GM23338 (cell line): ENCODE results near the gene CYP26B1. TPM values are rescaled to one million over a fixed set of nuclear protein-coding genes. Genes with fewer than 3 reads are reported as not detected.

Experiments
- ATAC-seq: fragments of 200-7000 bp; cut with Tn5 transposase; 3 replicates; pipeline ENCODE4 v1.9.1; 2020
- DNase-seq: peaks from one replicate; pipeline ENCODE4 v3.0.0-alpha.2; 2015; ENCODE audit warnings: low spot score
- H2AFZ ChIP-seq: fragments of 200-600 bp; sonication (generic); 2 replicates; pipeline ENCODE4 v1.8.0; 2016; ENCODE audit warnings: antibody characterized with exemption, mild to moderate bottlenecking, moderate library complexity
- H3F3A ChIP-seq: fragments of 200-600 bp; sonication (generic); replicated peaks from 2 replicates; pipeline ENCODE4 v1.8.0; 2017; ENCODE audit warnings: antibody characterized with exemption, mixed run types, low read depth
- H3K27ac ChIP-seq: fragments of 200-600 bp; sonication (generic); 2 replicates; pipeline ENCODE4 v1.6.1; 2016; ENCODE audit warnings: low read depth
- H3K27me3 ChIP-seq: fragments of 200-600 bp; sonication (generic); 2 replicates; pipeline ENCODE4 v1.8.0; 2016; ENCODE audit warnings: mild to moderate bottlenecking, mixed run types, moderate library complexity; ENCODE audit not compliant: insufficient read depth
- H3K36me3 ChIP-seq: fragments of 200-600 bp; sonication (generic); 2 replicates; pipeline ENCODE4 v1.8.0; 2016; ENCODE audit warnings: mild to moderate bottlenecking; ENCODE audit not compliant: insufficient read depth
- H3K4me1 ChIP-seq: fragments of 200-600 bp; sonication (generic); 2 replicates; pipeline ENCODE4 v1.8.0; 2016; ENCODE audit warnings: mild to moderate bottlenecking, moderate library complexity; ENCODE audit not compliant: insufficient read depth
- H3K4me2 ChIP-seq: fragments of 200-600 bp; sonication (generic); 2 replicates; pipeline ENCODE4 v1.7.1; 2017; ENCODE audit warnings: mixed run types
- H3K4me3 ChIP-seq: fragments of 200-600 bp; sonication (generic); 2 replicates; pipeline ENCODE4 v1.6.1; 2016; ENCODE audit warnings: mixed run types
- H3K79me2 ChIP-seq: fragments of 200-600 bp; sonication (generic); replicated peaks from 2 replicates; pipeline ENCODE4 v1.8.0; 2017; ENCODE audit warnings: mild to moderate bottlenecking; ENCODE audit not compliant: insufficient read depth
- H3K9me2 ChIP-seq: fragments of 200-600 bp; sonication (generic); 2 replicates; pipeline ENCODE4 v1.8.0; 2017; ENCODE audit not compliant: insufficient read depth
- H4K20me1 ChIP-seq: fragments of 200-600 bp; sonication (generic); replicated peaks from 2 replicates; pipeline ENCODE4 v1.8.0; 2017; ENCODE audit warnings: mild to moderate bottlenecking; ENCODE audit not compliant: insufficient read depth
- H3K27ac Mint-ChIP-seq: 2 replicates; pipeline ENCODE4 v1.8.0; 2020; ENCODE audit warnings: inconsistent platforms, mild to moderate bottlenecking, moderate library complexity, mixed read lengths
- H3K27me3 Mint-ChIP-seq: 3 replicates; pipeline ENCODE4 v1.8.0; 2022; ENCODE audit warnings: low read depth, mild to moderate bottlenecking, moderate library complexity, mixed read lengths, inconsistent platforms; ENCODE audit not compliant: insufficient read depth, poor library complexity
- H3K36me3 Mint-ChIP-seq: 3 replicates; pipeline ENCODE4 v1.8.0; 2021; ENCODE audit warnings: low read depth, mild to moderate bottlenecking, inconsistent platforms, moderate library complexity, mixed read lengths
- H3K4me1 Mint-ChIP-seq: 3 replicates; pipeline ENCODE4 v1.8.0; 2020; ENCODE audit warnings: mild to moderate bottlenecking, inconsistent platforms, mixed read lengths
- H3K4me3 Mint-ChIP-seq: 3 replicates; pipeline ENCODE4 v1.8.0; 2021; ENCODE audit warnings: moderate library complexity, mild to moderate bottlenecking, inconsistent platforms, mixed read lengths
- H3K9me3 Mint-ChIP-seq: 3 replicates; pipeline ENCODE4 v1.8.0; 2020; ENCODE audit warnings: moderate library complexity, mild to moderate bottlenecking, inconsistent platforms, mixed read lengths
- CREB1 ChIP-seq: fragments of 250-450 bp; sonication (Bioruptor Pico); IDR thresholded peaks from 2 replicates; pipeline ENCODE4 v1.5.0; 2020; ENCODE audit warnings: low read depth, mild to moderate bottlenecking, moderate library complexity
- CTCF ChIP-seq, 2 experiments: fragments of 200-600 bp in 1 of 2; sonication (generic) in 1 of 2; conservative IDR thresholded peaks; 2 replicates each; pipeline versions ENCODE4 v1.5.1 to v1.6.1; 2016 to 2017; ENCODE audit warnings: antibody characterized with exemption in 2 of 2, low read depth in 2 of 2, mild to moderate bottlenecking in 2 of 2, moderate library complexity in 1 of 2
- EZH2 ChIP-seq: fragments of 200-600 bp; sonication (generic); IDR thresholded peaks from one replicate; pipeline ENCODE4 v1.8.0; 2017; ENCODE audit warnings: antibody characterized with exemption, mild to moderate bottlenecking, low read depth; ENCODE audit not compliant: unreplicated experiment
- EZH2phosphoT487 ChIP-seq: fragments of 200-600 bp; sonication (generic); IDR thresholded peaks from one replicate; pipeline ENCODE4 v1.8.1; 2018; ENCODE audit warnings: antibody characterized with exemption; ENCODE audit not compliant: unreplicated experiment
- NANOG ChIP-seq: IDR thresholded peaks from 2 replicates; pipeline ENCODE4 v1.6.1; 2016; ENCODE audit warnings: antibody characterized with exemption, borderline replicate concordance
- POLR2AphosphoS5 ChIP-seq: IDR thresholded peaks from 2 replicates; pipeline ENCODE4 v1.6.1; 2016; ENCODE audit warnings: antibody characterized with exemption, low read depth
- STAT1 ChIP-seq: IDR thresholded peaks from one replicate; pipeline ENCODE4 v1.6.1; 2016; ENCODE audit warnings: antibody characterized with exemption; ENCODE audit not compliant: unreplicated experiment
- ZNF114 ChIP-seq: fragments of 250-450 bp; sonication (Bioruptor Pico); IDR thresholded peaks from 2 replicates; pipeline ENCODE4 v1.5.0; 2020; ENCODE audit warnings: mild to moderate bottlenecking, moderate library complexity
- polyA plus RNA-seq: library from polyadenylated mRNA; unstranded; fragments of >200 nt; fragmentation: Nextera tagmentation; extraction: Ambion mirVana; gene quantifications from 2 replicates; pipeline ENCODE4 v1.2.1, GENCODE V29; 2016
- total RNA-seq: library from RNA; depleted of rRNA; stranded (reverse); fragments of >200 nt; shearing (Covaris generic); gene quantifications from 2 replicates; pipeline ENCODE4 v1.2.3, GENCODE V29; 2014
- TF ChIP-seq, protein P1 (sequence below): IDR thresholded peaks from one replicate; pipeline ENCODE4 v1.6.1; 2018; ENCODE audit warnings: antibody characterized with exemption; ENCODE audit not compliant: unreplicated experiment

CYP26B1 gene
- total and polyA plus RNA-seq, 2 experiments from 2014 or later: 0.05 to 0.31 TPM

DNA sequence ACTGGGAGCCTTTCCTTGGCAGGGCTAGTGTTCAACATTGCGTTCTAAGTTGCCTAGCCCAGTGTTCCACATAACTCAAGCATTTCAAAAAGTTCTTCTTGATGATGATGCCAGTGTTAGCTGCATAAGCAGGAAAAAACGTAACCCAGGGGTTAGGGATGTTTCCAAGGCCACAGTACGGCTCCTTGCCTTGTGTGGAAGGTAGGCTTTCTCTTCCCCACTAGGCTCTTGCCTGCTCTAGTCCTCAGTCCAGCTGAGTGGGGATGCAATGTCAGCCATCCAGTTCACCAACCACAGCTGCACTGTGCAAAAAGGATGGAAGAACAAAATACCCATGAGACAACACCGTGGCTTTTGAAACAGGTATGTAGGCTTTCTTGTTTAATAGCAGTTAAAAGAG is 28.0 kb upstream of the CYP26B1 start (continued):
- TF ChIP-seq, protein P1, sequence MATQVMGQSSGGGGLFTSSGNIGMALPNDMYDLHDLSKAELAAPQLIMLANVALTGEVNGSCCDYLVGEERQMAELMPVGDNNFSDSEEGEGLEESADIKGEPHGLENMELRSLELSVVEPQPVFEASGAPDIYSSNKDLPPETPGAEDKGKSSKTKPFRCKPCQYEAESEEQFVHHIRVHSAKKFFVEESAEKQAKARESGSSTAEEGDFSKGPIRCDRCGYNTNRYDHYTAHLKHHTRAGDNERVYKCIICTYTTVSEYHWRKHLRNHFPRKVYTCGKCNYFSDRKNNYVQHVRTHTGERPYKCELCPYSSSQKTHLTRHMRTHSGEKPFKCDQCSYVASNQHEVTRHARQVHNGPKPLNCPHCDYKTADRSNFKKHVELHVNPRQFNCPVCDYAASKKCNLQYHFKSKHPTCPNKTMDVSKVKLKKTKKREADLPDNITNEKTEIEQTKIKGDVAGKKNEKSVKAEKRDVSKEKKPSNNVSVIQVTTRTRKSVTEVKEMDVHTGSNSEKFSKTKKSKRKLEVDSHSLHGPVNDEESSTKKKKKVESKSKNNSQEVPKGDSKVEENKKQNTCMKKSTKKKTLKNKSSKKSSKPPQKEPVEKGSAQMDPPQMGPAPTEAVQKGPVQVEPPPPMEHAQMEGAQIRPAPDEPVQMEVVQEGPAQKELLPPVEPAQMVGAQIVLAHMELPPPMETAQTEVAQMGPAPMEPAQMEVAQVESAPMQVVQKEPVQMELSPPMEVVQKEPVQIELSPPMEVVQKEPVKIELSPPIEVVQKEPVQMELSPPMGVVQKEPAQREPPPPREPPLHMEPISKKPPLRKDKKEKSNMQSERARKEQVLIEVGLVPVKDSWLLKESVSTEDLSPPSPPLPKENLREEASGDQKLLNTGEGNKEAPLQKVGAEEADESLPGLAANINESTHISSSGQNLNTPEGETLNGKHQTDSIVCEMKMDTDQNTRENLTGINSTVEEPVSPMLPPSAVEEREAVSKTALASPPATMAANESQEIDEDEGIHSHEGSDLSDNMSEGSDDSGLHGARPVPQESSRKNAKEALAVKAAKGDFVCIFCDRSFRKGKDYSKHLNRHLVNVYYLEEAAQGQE: no peak
- TF ChIP-seq NANOG: no peak

DNA sequence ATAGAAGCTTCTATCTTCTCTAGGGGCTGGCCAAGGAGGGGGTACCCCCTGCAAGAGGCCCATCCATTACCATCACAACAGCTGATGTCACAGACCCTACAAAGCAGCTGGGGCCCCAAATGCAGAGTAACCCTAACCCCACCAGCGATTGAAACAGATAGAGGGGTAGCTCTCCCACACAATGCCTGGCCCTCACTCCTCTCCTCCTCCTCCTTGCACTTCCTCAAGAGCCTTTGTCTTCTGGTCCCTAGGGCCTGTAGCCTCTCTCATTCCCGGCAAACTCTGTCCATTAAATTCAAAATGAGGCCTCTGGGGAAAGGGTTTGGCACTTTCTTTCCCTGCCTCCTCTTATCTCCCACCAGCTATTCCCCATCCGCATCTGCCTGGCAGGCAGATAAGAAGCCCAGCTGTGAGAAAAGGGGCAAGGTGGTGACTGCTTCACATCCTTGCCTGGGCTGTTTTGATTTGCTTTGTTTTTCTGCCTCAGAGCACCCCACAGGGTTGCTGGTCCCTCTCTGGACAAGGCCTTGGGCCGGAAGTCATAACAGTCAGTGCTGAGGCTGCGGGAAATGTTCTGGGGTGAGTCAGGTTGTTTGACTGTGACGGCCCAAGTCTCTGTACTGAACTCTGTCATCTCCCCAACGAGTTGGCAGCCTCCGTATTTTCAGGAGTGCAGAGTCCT is 26.1 kb upstream of the CYP26B1 start:
- Histone ChIP-seq H3K9me2 (no peaks in the 10 kb centered on the region), H4K20me1 (no peaks in the 10 kb centered on the region; the same call in 1 of the 2 replicates), H3K79me2 (no peaks in the 10 kb centered on the region), H3K4me2 (peak overlapping the region; percentile 32), H3K27ac (no peak overlapping the region), H3K27me3 (no peaks in the 10 kb centered on the region), H3F3A (no peaks in the 10 kb centered on the region), H3K4me3 (no peak overlapping the region), H2AFZ (no peak overlapping the region), H3K4me1 (peaks cover 17% of the 10 kb centered on the region), H3K36me3 (no peaks in the 10 kb centered on the region)
- DNase-seq (peak; percentile 15), ATAC-seq (peak; percentile 89)
- Mint-ChIP-seq H3K27me3 (peaks cover 3% of the 10 kb centered on the region), H3K4me1 (peaks cover 20% of the 10 kb centered on the region), H3K27ac (peak overlapping the region; percentile 13; the same call in 1 of the 2 replicates), H3K36me3 (no peaks in the 10 kb centered on the region; the same call in 2 of the 3 replicates), H3K9me3 (no peaks in the 10 kb centered on the region), H3K4me3 (no peak overlapping the region)
- TF ChIP-seq CREB1 (CRISPR knock-in tag) (no peak), STAT1 (no peak), EZH2 (no peak)
- TF ChIP-seq, protein P1: no peak

GRCh38 chr2:72172478-72172877 is 24.8 kb upstream of the CYP26B1 start:
- H3K9me3 Mint-ChIP-seq: no peaks in the 10 kb centered on the region
- H3K36me3 ChIP-seq: no peaks in the 10 kb centered on the region
- TF ChIP-seq POLR2AphosphoS5 (no peak), CTCF (conservative IDR thresholded peaks at IDR 0.05; ENCODE audit: low read depth in 2 of 2) (no peak), STAT1 (no peak), EZH2phosphoT487 (no peak), ZNF114 (CRISPR knock-in tag) (no peak), CREB1 (CRISPR knock-in tag) (no peak), NANOG (no peak)
- TF ChIP-seq, protein P1: no peak

More at GRCh38 chr2:72172478-72172877, 24.8 kb upstream of the CYP26B1 start:
- H3K36me3 Mint-ChIP-seq: no peaks in the 10 kb centered on the region; the same call in 2 of the 3 replicates
- no peaks in the 10 kb centered on the region for H3F3A ChIP-seq
- H3K27ac Mint-ChIP-seq: no peak overlapping the region
- H3K4me2 ChIP-seq: no peak overlapping the region
- peaks cover 20% of the 10 kb centered on the region for H3K4me1 Mint-ChIP-seq
- ATAC-seq (no peak), DNase-seq (no peak)
- no peaks in the 10 kb centered on the region for H3K27me3 ChIP-seq
- H2AFZ ChIP-seq: no peak overlapping the region
- no peaks in the 10 kb centered on the region for H3K79me2 ChIP-seq
- H3K4me3 Mint-ChIP-seq: no peak overlapping the region
- H3K4me1 ChIP-seq: peaks cover 17% of the 10 kb centered on the region
- H3K27ac ChIP-seq: no peak overlapping the region
- peaks cover 3% of the 10 kb centered on the region for H3K27me3 Mint-ChIP-seq
- H3K4me3 ChIP-seq: no peak overlapping the region
- no peaks in the 10 kb centered on the region for H3K9me2 ChIP-seq
- H4K20me1 ChIP-seq: no peaks in the 10 kb centered on the region
